Cardiac atrium fibroblast (primary cell): ENCODE measurements around the gene ACAD10. TPM values are rescaled to one million over a fixed set of nuclear protein-coding genes. Genes with fewer than 3 reads are reported as not detected.

ENCODE experiments used
- total RNA-seq: library from RNA; depleted of rRNA; stranded (reverse); fragments of >200 nt; gene quantifications from 2 replicates; pipeline ENCODE4 v1.2.3, GENCODE V29; 2015

ACAD10 gene
- 12.0 and 22.9 TPM in 2 replicates for total RNA-seq

DNA sequence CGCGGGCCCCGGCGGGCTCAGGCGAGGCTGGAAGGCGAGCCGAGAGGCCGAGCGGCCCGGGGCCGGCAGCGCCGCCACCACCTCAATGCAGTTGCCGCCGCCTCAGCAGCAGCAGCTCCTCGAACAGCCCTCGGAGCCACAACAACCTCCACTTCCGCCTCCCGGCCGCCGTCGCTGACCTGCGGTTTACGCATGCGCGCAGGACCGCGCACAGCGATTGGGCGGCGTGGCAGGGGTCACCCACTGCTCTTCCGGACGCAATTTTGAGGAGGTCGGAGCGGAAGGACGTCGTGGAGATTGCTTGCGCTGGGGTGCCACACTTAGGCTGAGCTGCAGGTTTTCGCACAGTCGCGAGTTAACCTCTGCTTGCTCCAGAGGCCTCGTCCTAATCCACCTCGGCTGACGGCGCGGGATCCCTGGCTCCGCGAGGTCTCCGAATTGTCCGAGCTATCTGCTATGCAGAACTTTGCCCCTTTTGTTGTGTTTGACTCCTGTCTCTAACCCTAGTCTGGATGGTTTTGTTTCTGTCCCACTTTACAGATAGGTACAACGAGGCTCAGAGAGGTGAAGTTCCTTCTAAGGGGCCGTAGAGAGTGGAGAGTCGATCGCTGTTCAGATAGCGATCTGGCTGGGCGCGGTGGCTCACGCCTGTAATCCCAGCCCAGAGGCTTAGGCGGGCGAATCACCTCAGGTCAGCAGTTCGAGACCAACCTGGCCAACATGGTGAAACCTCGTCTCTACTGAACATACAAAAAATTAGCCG, at the start of gene ACAD10, which contains the start of gene BRAP:
Gene ACAD10 (plus strand): TSS at position 243 of the 763 bp plus-strand sequence. CDS start 6,657 bp downstream, outside the sequence.
Gene BRAP (minus strand): TSS at position 146 of the 763 bp plus-strand sequence. CDS start 164 bp downstream, outside the sequence.

DNA sequence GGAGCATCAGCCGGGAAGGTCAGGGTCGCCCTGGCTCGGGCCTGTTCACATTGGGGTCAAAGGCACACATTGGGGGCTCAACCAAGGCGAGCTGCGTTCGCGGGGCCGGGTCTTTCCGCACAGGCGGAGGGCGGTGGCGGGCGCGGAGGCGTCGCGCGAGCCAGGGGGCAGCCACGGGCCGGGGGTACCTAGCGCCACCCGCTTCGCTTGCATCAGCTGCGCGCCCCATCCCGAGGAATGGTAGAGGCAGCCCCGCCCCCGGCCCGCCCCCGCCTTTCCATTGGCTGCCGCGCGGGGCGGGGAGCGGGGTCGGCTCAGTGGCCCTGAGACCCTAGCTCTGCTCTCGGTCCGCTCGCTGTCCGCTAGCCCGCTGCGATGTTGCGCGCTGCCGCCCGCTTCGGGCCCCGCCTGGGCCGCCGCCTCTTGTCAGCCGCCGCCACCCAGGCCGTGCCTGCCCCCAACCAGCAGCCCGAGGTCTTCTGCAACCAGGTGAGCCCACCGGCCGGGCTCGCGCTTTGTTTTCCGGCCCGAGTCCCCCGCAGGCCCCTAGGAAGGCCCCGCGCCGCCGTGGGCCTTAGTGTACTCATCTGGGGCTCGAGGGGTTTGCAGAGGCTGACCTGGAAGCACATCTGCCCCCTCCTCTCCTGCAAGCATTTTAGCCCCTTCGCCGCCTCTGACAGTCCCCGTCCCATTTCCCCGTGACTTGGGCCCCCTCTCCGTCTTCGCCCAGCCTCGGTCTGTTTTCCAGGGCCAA, 80.9 kb downstream of the ACAD10 start, which contains the start of gene ALDH2:
Gene ALDH2 (plus strand): TSS at position 326 of the 754 bp plus-strand sequence. CDS start 50 bp downstream, at position 376.

Other genes starting within 250 kb of the ACAD10 start
- gene ATXN2, start 86.7 kb upstream of the ACAD10 start, total RNA-seq = 13.5 and 22.5 TPM in 2 replicates
- gene BRAP, start 97 bp upstream of the ACAD10 start, total RNA-seq = 11.3 and 12.1 TPM in 2 replicates
- 79.1 and 83.8 TPM in 2 replicates for gene ALDH2, start 80.9 kb downstream of the ACAD10 start, total RNA-seq
- gene MAPKAPK5, start 156.2 kb downstream of the ACAD10 start, total RNA-seq = 29.1 and 47.8 TPM in 2 replicates